Memory B cell (primary cell): ENCODE results near the gene METAP1.
"Not testable (repeated sequence)": the region's sequence is repeated elsewhere in the genome, so short reads cannot be mapped to it uniquely, and the experiment has no call there.

ENCODE experiments used
- ATAC-seq: fragments of 150-1000 bp; cut with Tn5 transposase; 2 replicates; pipeline ENCODE4 v1.10.0; 2021; ENCODE audit warnings: low read depth, mild to moderate bottlenecking, moderate library complexity
- DNase-seq, 2 donors: peaks; one replicate each; pipeline ENCODE4 v3.0.0; 2022; ENCODE audit warnings: low spot score in 2 of 2
- H3K27ac Mint-ChIP-seq: one replicate; pipeline ENCODE4 v1.8.0; 2022; ENCODE audit warnings: mild to moderate bottlenecking, moderate library complexity, mixed read lengths
- H3K27me3 Mint-ChIP-seq: one replicate; pipeline ENCODE4 v1.8.0; 2022; ENCODE audit warnings: mixed read lengths
- H3K36me3 Mint-ChIP-seq: one replicate; pipeline ENCODE4 v1.8.0; 2022; ENCODE audit warnings: mild to moderate bottlenecking, mixed read lengths
- H3K4me1 Mint-ChIP-seq: one replicate; pipeline ENCODE4 v1.8.0; 2022; ENCODE audit warnings: mixed read lengths
- H3K4me3 Mint-ChIP-seq: one replicate; pipeline ENCODE4 v1.8.0; 2022; ENCODE audit warnings: mild to moderate bottlenecking, moderate library complexity, mixed read lengths
- H3K9me3 Mint-ChIP-seq: one replicate; pipeline ENCODE4 v1.8.0; 2022; ENCODE audit warnings: mixed read lengths

The METAP1 gene

GRCh38 chr4:99080869-99081268, 85.3 kb downstream of the METAP1 start:
- ATAC-seq, DNase-seq, H3K27me3 Mint-ChIP-seq, H3K4me3 Mint-ChIP-seq, H3K9me3 Mint-ChIP-seq, H3K27ac Mint-ChIP-seq, H3K4me1 Mint-ChIP-seq: not testable (repeated sequence)
- H3K36me3 Mint-ChIP-seq = peaks cover 38% of the 10 kb centered on the region

- peaks cover 13% of the 10 kb centered on the region for H3K4me1 Mint-ChIP-seq
- ATAC-seq (no peak), DNase-seq (no peak)
- H3K4me3 Mint-ChIP-seq = no peak overlapping the region
- H3K27me3 Mint-ChIP-seq = no peaks in the 10 kb centered on the region
- no peaks in the 10 kb centered on the region for H3K9me3 Mint-ChIP-seq
- no peak overlapping the region for H3K27ac Mint-ChIP-seq
- H3K36me3 Mint-ChIP-seq = peaks cover 35% of the 10 kb centered on the region
Observed at GRCh38 chr4:99082192-99082591, 86.7 kb downstream of the METAP1 start.

GRCh38 chr4:99084595-99084994, 89.1 kb downstream of the METAP1 start:
- Mint-ChIP-seq H3K27me3 (no peaks in the 10 kb centered on the region), H3K4me1 (peaks cover 20% of the 10 kb centered on the region), H3K4me3 (no peak overlapping the region), H3K27ac (peak overlapping the region; percentile 53), H3K9me3 (no peaks in the 10 kb centered on the region), H3K36me3 (peaks cover 27% of the 10 kb centered on the region)
- DNase-seq (no peak), ATAC-seq (no peak)

DNA sequence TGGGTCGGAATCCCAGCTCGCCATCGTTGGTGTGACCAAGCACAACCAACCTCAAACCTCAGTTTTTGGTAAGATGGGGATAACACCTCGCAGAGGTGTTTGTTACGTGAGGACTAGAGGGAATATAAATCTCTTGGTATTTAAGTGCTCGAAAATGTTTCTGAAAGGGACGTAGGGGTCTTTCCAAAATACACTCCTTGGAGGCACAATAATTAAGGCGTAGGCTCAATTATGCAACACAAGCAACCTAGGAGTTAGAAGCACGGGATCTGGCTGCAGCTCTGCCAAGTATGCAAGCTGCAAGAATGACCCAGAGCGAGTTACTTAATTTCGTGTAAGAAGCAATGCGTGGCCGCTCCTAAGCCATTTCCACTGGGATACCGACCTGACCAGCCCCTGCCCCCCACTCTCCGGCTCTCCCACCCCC, 92.5 kb downstream of the METAP1 start:
- Mint-ChIP-seq H3K4me1 (peaks cover 23% of the 10 kb centered on the region), H3K9me3 (no peaks in the 10 kb centered on the region), H3K27me3 (no peaks in the 10 kb centered on the region), H3K27ac (peak overlapping the region; percentile 94), H3K36me3 (peaks cover 13% of the 10 kb centered on the region), H3K4me3 (peak overlapping the region; percentile 93)
- DNase-seq (no peak), ATAC-seq (peak; percentile 11)

GRCh38 chr4:99088481-99089365, 93.2 kb downstream of the METAP1 start, which contains the start of gene ADH5:
TSS of gene ADH5 (minus strand) at chr4:99088788. CDS start at chr4:99088700, 88 bp downstream.
- peak; percentile 95 for ATAC-seq
- peaks cover 23% of the 10 kb centered on the region for H3K4me1 Mint-ChIP-seq
- H3K4me3 Mint-ChIP-seq = peak within 1 kb of the TSS; percentile 93
- DNase-seq = peak; percentile 76 to 77
- no peaks in the 10 kb centered on the region for H3K27me3 Mint-ChIP-seq
- H3K36me3 Mint-ChIP-seq = peaks cover 9% of the 10 kb centered on the region
- peak within 1 kb of the TSS; percentile 94 for H3K27ac Mint-ChIP-seq
- H3K9me3 Mint-ChIP-seq = no peaks in the 10 kb centered on the region

GRCh38 chr4:99090481-99091215, 95.1 kb downstream of the METAP1 start:
- Mint-ChIP-seq H3K9me3 (no peaks in the 10 kb centered on the region), H3K27ac (peak overlapping the region; percentile 94), H3K36me3 (peaks cover 3% of the 10 kb centered on the region), H3K27me3 (no peaks in the 10 kb centered on the region), H3K4me1 (peaks cover 17% of the 10 kb centered on the region), H3K4me3 (no peak overlapping the region)
- DNase-seq = no peak
- ATAC-seq = no peak

- Mint-ChIP-seq H3K4me1 (peaks cover 15% of the 10 kb centered on the region), H3K27me3 (no peaks in the 10 kb centered on the region), H3K36me3 (peaks cover 2% of the 10 kb centered on the region), H3K4me3 (no peak overlapping the region), H3K27ac (no peak overlapping the region), H3K9me3 (no peaks in the 10 kb centered on the region)
- no peak for DNase-seq
- no peak for ATAC-seq
Observed at GRCh38 chr4:99091216-99091575, 95.7 kb downstream of the METAP1 start.

DNA sequence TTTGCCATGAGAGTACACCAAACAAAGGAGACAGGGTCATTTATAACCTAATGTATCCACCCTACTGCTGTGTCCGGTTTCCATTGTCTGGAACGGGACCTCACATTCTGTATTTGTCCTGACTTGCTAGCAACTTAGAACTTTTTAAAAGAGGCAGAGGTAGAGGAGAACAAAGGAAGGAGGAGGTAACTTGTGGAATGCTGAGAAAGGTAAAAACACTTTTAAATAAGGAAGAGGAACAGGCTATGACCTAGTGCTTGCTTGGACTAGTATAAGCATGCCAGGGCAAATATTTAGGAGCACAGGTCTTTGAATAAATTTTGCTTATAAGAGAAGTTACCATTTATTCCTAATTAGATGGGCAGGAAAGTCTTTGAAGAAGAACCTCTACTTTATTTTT, 96.3 kb downstream of the METAP1 start:
- not testable (repeated sequence) for H3K4me3 Mint-ChIP-seq, H3K9me3 Mint-ChIP-seq, ATAC-seq, H3K27me3 Mint-ChIP-seq, DNase-seq, H3K36me3 Mint-ChIP-seq, H3K27ac Mint-ChIP-seq
- peaks cover 12% of the 10 kb centered on the region for H3K4me1 Mint-ChIP-seq

DNA sequence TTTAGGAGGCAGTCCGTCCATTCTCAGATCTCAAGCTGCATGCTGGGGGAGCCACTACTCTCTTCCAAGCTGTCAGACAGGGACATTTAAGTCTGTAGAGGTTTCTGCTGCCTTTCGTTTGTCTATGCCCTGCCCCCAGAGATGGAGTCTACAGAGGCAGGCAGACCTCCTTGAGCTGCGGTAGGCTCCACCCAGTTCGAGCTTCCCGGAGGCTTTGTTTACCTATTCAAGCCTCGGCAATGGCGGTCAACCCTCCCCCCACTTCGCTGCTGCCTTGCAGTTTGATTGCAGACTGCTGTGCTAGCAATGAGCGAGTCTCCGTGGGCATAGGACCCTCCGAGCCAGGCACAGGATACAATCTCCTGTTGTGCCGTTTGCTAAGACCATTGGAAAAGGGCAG, 103.8 kb downstream of the METAP1 start:
- Mint-ChIP-seq H3K9me3 (no peaks in the 10 kb centered on the region), H3K4me1 (peaks cover 2% of the 10 kb centered on the region), H3K4me3 (no peak overlapping the region), H3K36me3 (peaks cover 3% of the 10 kb centered on the region), H3K27ac (no peak overlapping the region), H3K27me3 (peaks cover 2% of the 10 kb centered on the region)
- ATAC-seq (no peak), DNase-seq (no peak)

- not testable (repeated sequence) for H3K27me3 Mint-ChIP-seq, DNase-seq, H3K9me3 Mint-ChIP-seq, ATAC-seq, H3K4me3 Mint-ChIP-seq, H3K36me3 Mint-ChIP-seq, H3K27ac Mint-ChIP-seq, H3K4me1 Mint-ChIP-seq
Observed at GRCh38 chr4:99099814-99100213, 104.3 kb downstream of the METAP1 start.

DNA sequence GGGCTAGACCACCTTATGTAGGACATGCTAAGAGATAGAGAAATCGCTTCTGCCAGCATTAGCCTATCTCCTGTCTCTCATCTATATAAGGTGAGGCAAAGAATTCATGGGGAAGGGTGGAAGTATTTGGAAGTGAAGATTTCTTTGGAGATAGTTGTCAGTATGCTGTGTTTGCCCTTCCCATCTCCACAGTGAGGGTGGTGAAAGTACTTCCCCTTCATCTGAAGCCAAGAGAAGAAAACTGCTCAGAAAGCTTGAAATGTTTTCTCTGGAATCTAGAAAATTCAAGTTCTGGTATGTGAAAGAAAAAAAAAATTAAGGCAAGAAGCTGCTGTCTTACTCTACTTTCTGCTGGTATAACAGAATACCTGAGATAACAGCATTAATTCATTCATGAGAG, 105.4 kb downstream of the METAP1 start:
- peaks cover 3% of the 10 kb centered on the region for H3K36me3 Mint-ChIP-seq
- peaks cover 2% of the 10 kb centered on the region for H3K4me1 Mint-ChIP-seq
- no peak overlapping the region for H3K27ac Mint-ChIP-seq
- H3K27me3 Mint-ChIP-seq = peaks cover 2% of the 10 kb centered on the region
- H3K9me3 Mint-ChIP-seq = no peaks in the 10 kb centered on the region
- ATAC-seq = no peak
- DNase-seq = no peak
- no peak overlapping the region for H3K4me3 Mint-ChIP-seq

DNA sequence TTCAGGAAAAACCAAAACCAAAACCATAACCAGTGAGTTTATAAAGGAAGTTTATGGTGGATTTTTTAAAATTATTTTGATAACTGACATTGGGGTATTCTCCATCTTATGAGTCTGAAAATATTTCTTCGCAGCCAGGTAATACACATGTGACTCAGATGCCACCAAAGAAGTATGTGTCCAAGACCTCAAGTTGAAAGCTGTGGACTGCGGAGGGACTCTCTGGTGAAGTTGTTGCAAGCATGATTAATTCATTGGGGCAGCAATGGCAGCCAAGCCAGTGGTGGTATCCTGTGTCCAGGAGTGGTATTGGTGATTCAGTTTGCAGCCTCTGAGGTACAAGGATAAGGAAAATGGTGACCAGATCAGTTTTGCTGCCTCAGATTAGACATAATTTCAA, 107.1 kb downstream of the METAP1 start:
- no peaks in the 10 kb centered on the region for H3K9me3 Mint-ChIP-seq

DNA sequence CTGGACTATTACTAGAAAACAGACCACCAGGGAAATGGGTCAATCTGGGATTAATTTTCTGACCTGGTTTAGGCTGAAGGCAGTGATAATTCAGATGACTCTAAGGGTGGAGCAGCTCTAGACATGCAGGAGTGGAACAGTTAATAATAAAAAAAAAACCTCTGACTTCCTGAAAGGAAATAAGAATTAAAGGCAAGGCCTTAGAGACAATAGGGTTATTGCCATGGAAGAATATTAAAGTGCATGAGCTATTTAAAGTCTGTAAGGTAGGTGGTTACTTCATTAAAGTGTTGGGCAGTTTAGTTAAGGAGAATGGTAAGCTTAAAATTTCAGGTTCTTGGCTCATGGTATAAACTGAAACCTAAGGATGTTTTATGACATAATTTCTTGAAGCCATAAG, 107.6 kb downstream of the METAP1 start:
- Mint-ChIP-seq H3K36me3 (peaks cover 3% of the 10 kb centered on the region), H3K4me1 (peaks cover 2% of the 10 kb centered on the region), H3K9me3 (no peaks in the 10 kb centered on the region), H3K27ac (no peak overlapping the region), H3K27me3 (peaks cover 2% of the 10 kb centered on the region), H3K4me3 (no peak overlapping the region)
- DNase-seq (no peak), ATAC-seq (no peak)

More for the DNA sequence above, 107.1 kb downstream of the METAP1 start:
- peaks cover 3% of the 10 kb centered on the region for H3K36me3 Mint-ChIP-seq
- no peak for ATAC-seq
- H3K4me3 Mint-ChIP-seq = no peak overlapping the region
- DNase-seq = no peak
- H3K27me3 Mint-ChIP-seq = peaks cover 2% of the 10 kb centered on the region
- peaks cover 2% of the 10 kb centered on the region for H3K4me1 Mint-ChIP-seq
- no peak overlapping the region for H3K27ac Mint-ChIP-seq

DNA sequence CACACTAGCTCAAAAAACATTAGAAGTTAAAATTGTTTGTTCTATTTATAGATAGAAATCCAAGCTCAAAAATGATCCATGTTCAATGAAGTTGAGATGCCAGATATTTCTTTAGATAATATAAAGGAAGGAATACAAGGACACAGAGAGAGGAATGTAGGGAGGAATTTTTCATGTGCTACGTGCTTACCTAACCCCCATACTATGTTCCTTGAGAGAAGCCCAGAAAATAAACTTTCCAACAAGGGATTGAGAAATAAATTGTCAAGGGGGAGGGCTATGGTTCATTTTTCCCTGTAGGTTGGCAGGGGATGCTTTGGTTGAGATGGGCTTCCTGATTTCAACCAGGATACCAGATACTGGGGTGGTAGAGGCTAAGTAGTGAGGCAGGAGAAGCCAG, 108.6 kb downstream of the METAP1 start:
- Mint-ChIP-seq H3K27me3 (no peaks in the 10 kb centered on the region), H3K36me3 (peaks cover 2% of the 10 kb centered on the region), H3K4me3 (no peak overlapping the region), H3K4me1 (peaks cover 8% of the 10 kb centered on the region), H3K27ac (no peak overlapping the region), H3K9me3 (no peaks in the 10 kb centered on the region)
- DNase-seq (no peak), ATAC-seq (no peak)
